ENCODE measurements around the gene PITPNM3.

DNA sequence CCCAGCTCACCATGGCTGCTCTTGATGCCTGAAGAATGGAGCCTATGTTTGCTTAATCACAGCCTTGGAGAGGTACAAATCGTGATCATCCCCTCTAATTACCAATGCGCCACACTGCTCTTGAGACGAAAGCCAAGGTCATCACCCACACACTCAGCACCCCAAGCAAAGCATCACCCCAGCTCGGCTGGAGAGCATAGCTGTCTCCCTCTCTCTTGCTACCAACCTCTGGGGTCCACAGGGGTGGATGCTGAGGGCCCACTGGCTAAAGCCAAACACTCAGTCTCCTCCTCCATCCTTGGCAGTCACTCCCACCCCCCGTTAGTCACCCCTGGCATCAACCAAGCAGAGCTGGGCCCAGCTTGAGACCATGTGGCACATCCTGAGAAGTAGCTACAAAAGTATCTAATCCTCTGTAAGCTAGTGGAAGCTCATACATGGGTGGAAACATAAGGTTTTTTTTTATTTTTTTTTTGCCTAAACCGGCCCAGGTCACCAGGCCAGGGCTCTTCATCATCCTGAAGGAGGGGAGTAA, 67.3 kb downstream of the PITPNM3 start:
- TF ChIP-seq, protein P1, sequence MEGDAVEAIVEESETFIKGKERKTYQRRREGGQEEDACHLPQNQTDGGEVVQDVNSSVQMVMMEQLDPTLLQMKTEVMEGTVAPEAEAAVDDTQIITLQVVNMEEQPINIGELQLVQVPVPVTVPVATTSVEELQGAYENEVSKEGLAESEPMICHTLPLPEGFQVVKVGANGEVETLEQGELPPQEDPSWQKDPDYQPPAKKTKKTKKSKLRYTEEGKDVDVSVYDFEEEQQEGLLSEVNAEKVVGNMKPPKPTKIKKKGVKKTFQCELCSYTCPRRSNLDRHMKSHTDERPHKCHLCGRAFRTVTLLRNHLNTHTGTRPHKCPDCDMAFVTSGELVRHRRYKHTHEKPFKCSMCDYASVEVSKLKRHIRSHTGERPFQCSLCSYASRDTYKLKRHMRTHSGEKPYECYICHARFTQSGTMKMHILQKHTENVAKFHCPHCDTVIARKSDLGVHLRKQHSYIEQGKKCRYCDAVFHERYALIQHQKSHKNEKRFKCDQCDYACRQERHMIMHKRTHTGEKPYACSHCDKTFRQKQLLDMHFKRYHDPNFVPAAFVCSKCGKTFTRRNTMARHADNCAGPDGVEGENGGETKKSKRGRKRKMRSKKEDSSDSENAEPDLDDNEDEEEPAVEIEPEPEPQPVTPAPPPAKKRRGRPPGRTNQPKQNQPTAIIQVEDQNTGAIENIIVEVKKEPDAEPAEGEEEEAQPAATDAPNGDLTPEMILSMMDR (IDR thresholded peaks at IDR 0.05), result no peak
- TF ChIP-seq POLR2A (IDR thresholded peaks at IDR 0.05), result no peak
